ENCODE data around the gene RABEPK.
"Not testable (repeated sequence)": the region's sequence is repeated elsewhere in the genome, so short reads cannot be mapped to it uniquely, and the experiment has no call there.

RABEPK gene

GRCh38 chr9:125200216-125201047 is at the start of gene RABEPK:
TSS of gene RABEPK (plus strand) at chr9:125200542. CDS start at chr9:125203014, 2,472 bp downstream.
- DNase-seq (ENCODE audit: low spot score): peak; percentile 89

DNA sequence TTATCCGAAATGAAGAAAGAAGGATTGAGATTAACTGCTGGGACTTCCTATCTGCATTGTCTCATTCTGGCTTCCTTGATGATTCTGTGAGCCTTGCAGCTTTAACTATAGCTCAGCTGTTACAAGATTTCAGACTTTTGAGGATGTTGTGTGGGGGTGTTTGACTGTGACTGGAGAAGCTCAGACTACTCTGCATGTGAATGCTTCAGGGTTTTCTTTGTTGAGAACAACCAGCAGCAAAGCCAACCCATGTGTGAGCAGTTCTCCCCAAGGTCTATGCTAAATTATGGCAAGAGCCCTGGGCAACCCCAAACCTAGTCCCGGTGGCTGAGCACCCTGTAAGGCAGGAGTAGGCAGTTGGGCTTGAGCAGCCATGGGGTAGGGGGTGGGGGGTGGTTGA is 48.6 kb upstream of the RABEPK start:
- DNase-seq (ENCODE audit: low spot score): no peak

GRCh38 chr9:125153712-125154367 is 46.5 kb upstream of the RABEPK start:
- no peak for DNase-seq (ENCODE audit: low spot score)

GRCh38 chr9:125156551-125156950 is 43.8 kb upstream of the RABEPK start:
- DNase-seq (ENCODE audit: low spot score): no peak

DNA sequence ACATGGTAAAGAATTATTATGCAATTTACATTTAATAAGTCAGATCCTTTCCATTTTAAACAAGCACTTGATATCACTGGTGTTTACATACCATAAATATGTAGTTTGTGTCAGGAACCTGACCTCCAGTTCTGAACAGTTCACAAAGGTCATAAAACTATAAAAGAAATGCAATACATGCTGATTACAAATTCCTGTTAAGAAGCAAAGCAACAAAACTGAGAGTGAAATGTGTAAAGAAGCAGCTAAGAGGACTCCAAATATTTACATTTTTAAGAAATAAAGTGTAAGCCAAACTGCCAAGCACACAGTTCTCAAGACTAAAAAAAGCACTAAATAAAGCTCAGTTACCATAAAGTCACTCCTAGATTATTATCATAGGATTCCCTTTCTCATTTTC is 39.6 kb upstream of the RABEPK start:
- DNase-seq (ENCODE audit: low spot score): no peak

DNA sequence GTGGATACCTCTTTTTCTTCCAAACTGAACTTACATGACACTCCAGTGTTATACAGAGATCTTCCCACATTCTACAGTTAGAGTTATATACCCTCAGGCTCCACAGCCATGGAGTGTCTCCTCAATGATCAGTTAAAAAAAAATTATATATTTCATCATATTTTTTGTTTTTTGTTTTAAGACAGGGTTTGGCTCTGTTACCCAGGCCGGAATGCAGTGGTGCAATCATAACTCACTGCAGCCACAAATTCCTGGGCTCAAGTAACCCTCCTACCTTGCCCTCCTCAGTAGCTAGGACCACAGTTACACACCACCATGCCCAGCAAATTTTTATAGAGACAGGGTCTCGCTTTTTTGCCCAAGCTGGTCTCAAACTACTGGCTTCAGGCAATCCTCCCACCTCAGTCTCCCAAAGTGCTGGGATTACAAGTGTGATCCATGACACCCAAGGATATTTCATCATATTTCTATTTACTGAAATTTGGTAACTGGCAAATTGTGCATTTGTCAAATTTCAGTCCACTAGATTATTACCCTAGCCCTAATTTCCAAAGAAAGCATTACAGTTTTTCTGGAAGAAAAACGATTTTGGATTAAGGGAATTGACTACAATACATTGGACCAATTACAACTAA is 38.9 kb upstream of the RABEPK start:
- DNase-seq (ENCODE audit: low spot score): no peak

DNA sequence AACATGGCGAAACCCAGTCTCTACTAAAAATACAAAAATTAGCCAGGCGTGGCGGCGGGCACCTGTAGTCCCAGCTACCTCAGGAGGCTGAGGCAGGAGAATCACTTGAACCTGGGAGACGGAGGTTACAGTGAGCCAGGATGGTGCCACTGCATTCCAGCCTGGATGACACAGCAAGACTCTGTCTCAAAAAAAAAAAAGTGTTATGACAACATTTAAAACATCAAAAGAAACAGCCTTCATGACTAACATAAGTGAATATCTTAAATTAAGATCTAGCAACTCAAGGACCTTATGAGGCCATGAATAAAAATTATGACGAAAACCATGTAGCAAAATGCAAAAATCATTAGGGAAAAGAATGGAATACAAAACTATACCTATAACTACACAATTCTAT is 37.5 kb upstream of the RABEPK start:
- DNase-seq (ENCODE audit: low spot score): not testable (repeated sequence)

DNA sequence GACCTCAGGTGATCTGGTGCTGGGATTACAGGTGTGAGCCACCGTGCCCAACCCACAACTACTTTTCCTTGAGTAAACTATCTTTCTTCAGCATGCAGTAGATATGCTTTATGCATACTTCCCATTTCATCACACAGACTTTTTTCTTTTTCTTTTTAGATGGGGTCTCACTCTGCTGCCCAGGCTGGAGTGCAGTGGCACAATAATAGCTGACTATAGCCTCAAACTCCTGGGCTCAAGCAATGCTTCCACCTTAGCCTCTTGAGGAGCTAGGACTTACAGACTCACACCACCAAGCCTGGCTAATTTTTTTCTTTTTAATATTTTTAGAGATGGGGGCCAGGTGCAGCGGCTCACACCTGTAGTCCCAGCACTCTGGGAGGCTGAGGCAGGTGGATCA is 33.6 kb upstream of the RABEPK start:
- no peak for DNase-seq (ENCODE audit: low spot score)

DNA sequence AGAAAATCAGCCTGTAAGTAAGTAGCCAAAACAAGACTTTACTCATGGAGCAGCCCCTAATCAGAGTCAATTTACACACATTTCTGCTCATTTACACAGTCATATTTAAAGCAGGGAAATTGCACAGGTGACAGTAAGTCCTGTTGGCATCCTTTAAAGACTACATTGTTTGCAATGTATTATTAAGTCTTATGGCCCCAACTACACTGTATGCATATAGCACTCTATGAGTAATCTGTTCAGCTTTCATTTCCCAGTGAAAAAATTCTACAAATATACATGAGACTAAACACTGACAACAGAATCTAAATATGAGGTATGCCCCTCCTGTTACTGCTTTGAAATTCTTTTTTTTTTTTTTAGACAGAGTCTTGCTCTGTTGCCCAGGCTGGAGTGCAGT is 30.4 kb upstream of the RABEPK start:
- no peak for DNase-seq (ENCODE audit: low spot score)

- peak; percentile 13 for DNase-seq (ENCODE audit: low spot score)
Observed at GRCh38 chr9:125172031-125172755, 28.1 kb upstream of the RABEPK start.

- DNase-seq (ENCODE audit: low spot score): no peak
Observed at GRCh38 chr9:125176636-125177035, 23.7 kb upstream of the RABEPK start.

DNA sequence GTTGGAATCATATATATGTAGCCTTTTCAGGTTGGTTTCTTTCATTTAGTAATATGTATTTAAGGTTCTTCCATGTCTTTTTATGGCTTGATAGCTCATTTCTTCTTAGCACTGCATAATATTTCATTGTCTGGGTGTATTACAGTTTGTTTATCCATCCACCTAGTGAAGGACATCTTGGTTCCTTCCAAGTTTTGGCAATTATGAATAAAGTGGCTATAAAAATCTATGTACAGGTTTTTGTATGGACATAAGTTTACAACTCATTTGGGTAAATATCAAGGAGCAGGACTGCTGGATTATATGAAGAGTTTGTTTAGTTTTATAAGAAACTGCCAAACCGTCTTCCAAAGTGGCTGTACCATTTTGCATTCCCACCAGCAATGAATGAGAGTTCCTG is 22.5 kb upstream of the RABEPK start:
- no peak for DNase-seq (ENCODE audit: low spot score)

DNA sequence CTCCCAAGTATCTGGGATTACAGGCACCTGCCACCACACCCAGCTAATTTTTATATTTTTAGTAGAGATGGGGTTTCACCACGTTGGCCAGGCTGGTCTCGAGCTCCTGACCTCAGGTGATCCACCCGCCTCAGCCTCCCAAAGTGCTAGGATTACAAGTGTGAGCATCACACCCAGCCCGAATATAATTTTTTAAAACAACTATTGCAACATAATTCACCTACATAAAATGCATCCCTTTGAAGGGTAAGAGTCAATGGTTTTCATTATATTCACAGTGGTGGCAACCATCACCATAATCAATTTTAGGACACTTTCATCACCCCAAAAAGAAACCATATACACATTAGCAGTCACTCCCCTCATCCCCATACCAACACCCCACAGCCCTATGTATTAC is 20.6 kb upstream of the RABEPK start:
- not testable (repeated sequence) for DNase-seq (ENCODE audit: low spot score)

DNA sequence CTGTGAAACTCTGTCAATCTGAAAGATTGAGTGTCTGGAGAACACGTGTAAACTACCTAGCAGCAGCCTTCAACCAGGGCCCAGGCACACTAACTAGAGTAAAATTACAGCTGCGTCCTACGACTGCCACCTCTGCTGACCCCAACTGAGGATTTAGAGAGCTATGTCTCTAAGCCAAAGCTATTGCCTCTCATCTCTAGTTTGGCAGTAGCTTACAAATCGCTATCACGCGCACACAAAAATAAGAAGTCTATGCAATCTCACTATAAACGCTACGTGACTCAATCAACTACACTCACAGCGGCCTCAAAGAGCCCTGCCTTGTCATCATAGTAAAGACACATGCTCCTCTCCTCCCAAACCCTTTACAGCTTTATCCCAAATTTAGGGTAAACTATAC is 19.5 kb upstream of the RABEPK start:
- DNase-seq (ENCODE audit: low spot score): no peak

DNA sequence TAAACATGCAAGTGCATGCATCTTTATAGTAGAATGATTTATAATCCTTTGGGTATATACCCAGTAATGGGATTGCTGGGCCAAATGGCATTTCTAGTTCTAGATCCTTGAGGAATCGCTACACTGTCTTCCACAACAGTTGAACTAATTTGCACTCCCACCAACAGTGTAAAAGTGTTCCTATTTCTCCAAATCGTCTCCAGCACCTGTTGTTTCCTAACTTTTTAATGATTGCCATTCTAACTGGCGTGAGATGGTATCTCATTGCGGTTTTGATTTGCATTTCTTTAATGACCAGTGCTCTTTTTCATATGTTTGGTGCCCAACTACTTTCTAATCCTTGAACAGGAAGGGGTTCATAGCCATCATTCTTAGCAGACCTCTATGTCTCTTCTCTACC is 18.6 kb upstream of the RABEPK start:
- DNase-seq (ENCODE audit: low spot score): not testable (repeated sequence)

DNA sequence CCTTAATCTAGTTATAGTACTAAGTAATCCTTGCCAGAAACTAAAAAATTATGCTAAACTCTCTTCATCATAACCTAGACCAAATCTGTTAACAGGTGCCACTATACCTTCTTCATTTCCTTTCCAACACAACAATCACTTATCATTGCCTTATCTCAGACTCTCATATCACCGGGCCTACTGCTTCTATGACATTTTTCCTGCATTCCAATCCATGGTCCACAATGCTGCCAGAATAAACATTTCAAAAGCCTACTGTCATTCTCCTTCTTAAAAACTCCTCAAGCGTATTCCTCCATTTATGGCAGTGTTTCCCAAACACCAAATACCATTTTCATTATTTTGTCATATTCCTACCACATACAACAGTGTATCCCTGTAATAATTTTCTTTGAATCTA is 17.3 kb upstream of the RABEPK start:
- no peak for DNase-seq (ENCODE audit: low spot score)

DNA sequence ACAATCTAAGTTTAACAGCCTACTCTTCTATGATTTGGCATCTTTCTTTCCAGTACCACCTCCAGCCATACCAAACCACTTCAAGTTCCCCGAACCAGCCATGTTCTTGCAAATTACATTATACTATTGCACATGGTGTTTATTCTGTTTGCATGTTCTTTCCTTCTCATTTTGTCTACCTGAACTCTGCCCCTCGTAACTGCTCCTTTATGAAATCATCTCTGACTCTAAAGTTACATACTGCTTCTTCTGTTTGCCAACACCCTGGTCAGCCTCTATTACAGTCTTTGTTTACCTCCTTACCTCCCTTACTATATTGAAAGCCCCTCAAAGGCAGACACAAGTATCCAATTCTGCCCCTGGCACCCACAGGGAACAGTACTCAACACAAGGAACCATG is 16.8 kb upstream of the RABEPK start:
- no peak for DNase-seq (ENCODE audit: low spot score)

GRCh38 chr9:125189011-125189360 is 11.4 kb upstream of the RABEPK start:
- DNase-seq (ENCODE audit: low spot score): peak; percentile 26

DNA sequence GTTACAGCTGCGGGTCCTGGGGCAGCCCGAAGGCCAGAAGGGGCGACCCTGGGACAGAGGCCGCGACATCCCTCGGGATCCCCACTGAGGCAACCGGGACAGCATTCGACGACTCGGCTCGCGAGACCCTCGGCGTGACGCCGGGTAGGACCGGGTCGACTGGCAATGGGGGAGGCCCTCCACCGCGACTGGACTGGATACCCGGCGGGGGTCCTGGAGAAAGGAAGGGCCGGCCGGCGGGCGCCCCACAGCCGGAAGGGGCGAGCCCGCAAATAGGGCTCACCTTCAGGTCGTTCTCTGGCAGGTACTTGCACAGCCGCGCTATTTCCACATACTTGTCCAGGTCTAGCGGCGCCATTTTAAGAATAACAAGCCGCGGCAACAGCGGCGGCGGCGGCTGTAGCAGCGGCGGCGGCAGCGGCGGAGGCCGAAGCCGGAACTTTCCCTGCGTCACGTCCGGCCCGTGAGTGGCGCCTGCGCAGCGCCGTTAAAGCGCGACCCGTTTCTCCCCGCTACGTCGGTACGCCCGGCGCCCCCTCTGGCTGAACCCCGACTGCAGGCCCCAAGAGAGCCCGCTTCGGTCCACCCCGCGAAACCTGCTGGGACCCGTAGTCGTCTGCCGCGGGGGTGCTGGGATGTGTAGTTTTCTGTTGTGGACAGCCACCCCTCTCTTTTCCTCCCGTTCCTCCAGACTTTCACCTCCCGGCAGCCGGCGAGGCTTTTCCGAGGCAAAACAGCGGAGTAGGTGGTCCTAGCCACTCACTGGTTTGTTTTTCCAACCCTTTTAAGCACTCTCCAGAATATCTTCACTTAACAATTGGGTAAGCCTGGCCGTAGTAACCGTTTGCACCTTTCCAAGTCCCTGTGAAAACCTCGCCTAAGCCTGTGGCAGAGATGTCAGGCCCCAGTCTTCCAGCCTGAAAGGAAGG is 10.7 kb upstream of the RABEPK start, which contains the start of gene PPP6C:
Gene PPP6C (minus strand): TSS at position 443 of the 929 bp plus-strand sequence. CDS start 85 bp downstream, at position 358.
- DNase-seq (ENCODE audit: low spot score): peak; percentile 91

DNA sequence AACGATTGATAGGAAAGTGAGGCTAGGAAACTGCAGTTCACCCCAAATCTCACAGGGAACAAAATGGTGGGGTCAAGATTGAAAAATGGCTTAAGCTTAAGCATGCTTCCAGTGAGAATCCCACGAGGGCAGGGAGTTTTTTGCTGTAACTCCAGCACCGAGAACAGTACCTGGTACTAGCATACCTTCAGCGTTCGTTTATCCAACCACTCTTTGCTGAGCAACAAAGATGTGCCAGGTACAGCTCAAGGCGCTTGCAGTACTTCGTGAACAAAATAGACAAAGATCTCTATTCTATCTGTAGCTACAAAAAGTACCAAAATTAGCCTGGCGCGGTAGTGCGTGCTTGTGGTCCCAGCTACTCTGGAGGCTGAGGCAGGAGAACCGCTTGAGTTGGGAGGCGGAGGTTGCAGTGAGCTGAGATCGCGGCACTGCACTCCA is 10.0 kb upstream of the RABEPK start:
- DNase-seq (ENCODE audit: low spot score): peak; percentile 24

DNA sequence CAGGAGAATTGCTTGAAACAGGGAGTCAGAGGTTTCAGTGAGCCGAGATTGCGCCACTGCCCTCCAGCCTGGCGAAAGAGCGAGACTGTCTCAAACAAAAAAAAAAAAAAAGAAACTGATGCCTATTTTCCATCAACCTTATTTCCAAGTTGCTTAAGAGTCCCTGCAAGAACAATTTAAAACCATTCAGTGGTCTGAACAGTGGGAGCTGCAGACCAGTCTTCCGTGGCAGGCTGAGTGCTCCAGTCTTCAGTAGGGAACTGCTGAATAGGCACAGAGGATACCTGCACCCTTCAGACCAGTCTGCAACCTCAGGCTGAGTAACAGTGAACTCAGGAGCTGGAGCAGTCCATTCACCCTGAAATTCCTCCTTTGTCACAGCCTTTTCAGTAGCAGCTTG is 5.9 kb upstream of the RABEPK start:
- not testable (repeated sequence) for DNase-seq (ENCODE audit: low spot score)
